ENCODE measurements around the gene CDK13.

GRCh38 chr7:39987641-39988347 is 37.7 kb downstream of the CDK13 start:
- no peak for TF ChIP-seq POLR2A (IDR thresholded peaks at IDR 0.05)
- TF ChIP-seq, protein P1, sequence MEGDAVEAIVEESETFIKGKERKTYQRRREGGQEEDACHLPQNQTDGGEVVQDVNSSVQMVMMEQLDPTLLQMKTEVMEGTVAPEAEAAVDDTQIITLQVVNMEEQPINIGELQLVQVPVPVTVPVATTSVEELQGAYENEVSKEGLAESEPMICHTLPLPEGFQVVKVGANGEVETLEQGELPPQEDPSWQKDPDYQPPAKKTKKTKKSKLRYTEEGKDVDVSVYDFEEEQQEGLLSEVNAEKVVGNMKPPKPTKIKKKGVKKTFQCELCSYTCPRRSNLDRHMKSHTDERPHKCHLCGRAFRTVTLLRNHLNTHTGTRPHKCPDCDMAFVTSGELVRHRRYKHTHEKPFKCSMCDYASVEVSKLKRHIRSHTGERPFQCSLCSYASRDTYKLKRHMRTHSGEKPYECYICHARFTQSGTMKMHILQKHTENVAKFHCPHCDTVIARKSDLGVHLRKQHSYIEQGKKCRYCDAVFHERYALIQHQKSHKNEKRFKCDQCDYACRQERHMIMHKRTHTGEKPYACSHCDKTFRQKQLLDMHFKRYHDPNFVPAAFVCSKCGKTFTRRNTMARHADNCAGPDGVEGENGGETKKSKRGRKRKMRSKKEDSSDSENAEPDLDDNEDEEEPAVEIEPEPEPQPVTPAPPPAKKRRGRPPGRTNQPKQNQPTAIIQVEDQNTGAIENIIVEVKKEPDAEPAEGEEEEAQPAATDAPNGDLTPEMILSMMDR (IDR thresholded peaks at IDR 0.05): no peak
